Nucleus accumbens (tissue), 56 donors: Measurements from ENCODE around the gene CEBPB.
A peak's percentile ranks its signal among the peaks of the same experiment; 100 is the strongest.
"Not testable (repeated sequence)": the region's sequence is repeated elsewhere in the genome, so short reads cannot be mapped to it uniquely, and the experiment has no call there.

Source experiments
- DNase-seq, 56 donors: peaks; one replicate each; lab custom pipeline; 2025; lab: John Stamatoyannopoulos, UW

The CEBPB gene

DNA sequence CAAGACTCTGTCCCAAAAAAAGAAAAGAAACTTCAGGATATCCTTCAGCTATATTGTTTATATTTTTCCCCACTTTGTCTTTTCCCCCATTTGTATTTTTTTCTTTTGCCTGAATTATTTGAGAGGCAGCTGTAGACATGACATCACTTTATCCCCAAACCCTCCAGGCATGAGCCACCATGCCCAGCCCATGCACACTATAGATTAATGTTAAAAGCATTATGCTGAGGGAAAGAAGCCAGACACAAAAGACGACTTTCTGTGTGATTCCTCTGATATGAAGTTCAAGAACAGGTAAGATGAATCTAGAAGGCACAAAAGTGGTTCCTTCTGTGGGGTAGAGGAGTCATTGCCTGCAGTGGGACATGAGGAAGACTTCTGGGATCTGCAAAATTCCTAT, 16.4 kb downstream of the CEBPB start:
- no peak for DNase-seq

GRCh38 chr20:50208085-50208491, 17.5 kb downstream of the CEBPB start:
- DNase-seq, result no peak

DNA sequence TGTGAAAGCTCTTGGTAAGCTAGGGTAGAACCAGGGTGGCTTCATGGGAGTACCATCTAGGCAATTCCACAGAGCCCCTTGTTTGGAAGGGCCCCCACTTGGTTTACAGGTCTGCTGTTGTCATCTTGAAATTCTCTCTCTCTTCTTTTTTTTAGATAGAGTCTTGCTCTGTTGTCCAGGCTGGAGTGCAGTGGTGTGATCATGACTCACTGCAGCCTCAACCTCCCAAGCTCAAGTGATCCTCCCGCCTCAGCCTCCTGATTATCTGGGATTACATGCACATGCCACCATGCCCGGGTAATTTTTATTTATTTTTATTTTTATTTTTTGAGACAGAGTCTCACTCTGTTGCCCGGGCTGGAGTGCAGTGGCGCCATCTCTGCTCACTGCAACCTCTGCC, 18.2 kb downstream of the CEBPB start:
- DNase-seq, result not testable (repeated sequence)

- no peak for DNase-seq
These were observed 19.5 kb downstream of the CEBPB start for GRCh38 chr20:50210066-50210619.

GRCh38 chr20:50211091-50211490, 20.5 kb downstream of the CEBPB start:
- no peak for DNase-seq

GRCh38 chr20:50213531-50214106, 23.0 kb downstream of the CEBPB start:
- no peak for DNase-seq

- no peak for DNase-seq
These were observed 23.8 kb downstream of the CEBPB start for GRCh38 chr20:50214226-50215024.

- DNase-seq, result no peak
These were observed 24.6 kb downstream of the CEBPB start for GRCh38 chr20:50215101-50215690.

DNA sequence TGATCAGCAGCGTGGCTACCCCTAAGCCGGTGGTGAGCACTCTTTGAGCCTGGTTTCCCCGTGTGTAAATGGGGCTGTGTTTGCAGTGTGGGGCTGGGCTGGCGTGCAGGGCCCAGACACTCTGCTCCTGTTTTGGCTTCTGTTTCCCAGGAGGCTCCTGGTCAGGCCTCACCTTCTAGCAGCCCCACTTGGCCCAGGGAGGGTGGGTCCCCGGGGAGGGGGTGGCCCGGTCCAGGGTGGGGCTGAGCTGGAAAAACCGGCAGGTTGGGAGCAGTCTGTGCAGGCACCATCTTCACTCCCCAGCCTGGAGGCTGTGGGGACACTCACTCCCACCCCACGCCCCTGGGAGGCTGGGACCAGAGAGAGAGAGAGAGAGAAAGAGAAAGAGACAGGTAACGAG, 25.3 kb downstream of the CEBPB start:
- no peak for DNase-seq

GRCh38 chr20:50216543-50217206, 26.0 kb downstream of the CEBPB start:
- DNase-seq, result no peak

DNA sequence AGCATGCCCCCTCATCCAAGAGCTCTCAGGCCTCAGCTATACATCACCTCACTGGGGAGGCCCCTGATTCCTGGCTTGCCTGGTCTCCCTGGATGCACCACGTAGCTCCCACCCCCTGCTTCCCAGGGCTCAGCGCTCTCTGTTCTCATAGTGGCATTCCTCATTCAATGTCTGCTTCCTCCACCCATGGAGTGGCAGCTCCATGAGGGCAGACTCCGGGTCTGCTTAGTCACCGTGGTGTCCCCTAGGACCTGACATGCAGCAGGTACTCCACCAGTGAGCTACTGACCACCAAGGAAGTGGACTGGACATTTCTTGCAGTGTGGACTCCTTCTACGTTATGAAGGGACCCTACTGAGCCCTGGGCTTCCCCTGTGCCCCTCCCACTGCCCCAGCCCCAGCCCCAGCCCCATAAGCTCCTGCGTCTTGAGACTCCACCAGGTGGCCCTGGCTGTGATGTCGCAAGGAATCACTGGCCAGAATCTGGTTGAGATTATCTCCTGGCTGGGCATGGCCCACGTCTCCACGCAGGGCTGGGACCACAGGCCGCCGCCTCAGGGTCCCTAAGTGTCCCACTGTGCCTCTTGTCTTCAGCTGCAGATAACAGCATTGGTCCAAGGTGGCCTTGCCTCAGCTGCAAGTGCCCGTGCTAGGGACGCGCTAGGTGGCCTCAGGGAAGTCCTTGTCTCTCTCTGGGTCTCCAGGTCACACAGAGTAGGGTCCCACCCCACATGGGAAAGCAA, 26.7 kb downstream of the CEBPB start:
- no peak for DNase-seq

GRCh38 chr20:50218987-50219435, 28.4 kb downstream of the CEBPB start:
- DNase-seq, result no peak

DNA sequence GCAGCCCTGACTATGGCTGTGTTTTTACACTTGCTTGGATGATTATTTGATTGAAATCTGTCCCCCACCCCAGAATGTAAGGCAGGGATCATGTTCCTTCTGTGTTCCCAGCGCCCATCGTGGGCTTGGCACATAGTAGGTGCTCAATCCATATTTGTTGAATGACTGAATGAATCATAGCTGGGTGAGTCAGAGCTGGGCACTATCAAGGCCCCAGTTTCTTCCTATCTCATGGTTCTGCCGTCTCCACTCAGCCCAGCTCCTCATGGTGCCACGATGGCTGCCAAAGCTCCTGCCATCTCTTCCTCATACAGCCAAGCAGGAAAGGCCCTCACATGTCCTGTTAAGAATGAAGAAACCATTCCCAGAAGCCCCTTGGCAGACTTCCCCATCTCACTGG, 29.0 kb downstream of the CEBPB start:
- no peak for DNase-seq

DNA sequence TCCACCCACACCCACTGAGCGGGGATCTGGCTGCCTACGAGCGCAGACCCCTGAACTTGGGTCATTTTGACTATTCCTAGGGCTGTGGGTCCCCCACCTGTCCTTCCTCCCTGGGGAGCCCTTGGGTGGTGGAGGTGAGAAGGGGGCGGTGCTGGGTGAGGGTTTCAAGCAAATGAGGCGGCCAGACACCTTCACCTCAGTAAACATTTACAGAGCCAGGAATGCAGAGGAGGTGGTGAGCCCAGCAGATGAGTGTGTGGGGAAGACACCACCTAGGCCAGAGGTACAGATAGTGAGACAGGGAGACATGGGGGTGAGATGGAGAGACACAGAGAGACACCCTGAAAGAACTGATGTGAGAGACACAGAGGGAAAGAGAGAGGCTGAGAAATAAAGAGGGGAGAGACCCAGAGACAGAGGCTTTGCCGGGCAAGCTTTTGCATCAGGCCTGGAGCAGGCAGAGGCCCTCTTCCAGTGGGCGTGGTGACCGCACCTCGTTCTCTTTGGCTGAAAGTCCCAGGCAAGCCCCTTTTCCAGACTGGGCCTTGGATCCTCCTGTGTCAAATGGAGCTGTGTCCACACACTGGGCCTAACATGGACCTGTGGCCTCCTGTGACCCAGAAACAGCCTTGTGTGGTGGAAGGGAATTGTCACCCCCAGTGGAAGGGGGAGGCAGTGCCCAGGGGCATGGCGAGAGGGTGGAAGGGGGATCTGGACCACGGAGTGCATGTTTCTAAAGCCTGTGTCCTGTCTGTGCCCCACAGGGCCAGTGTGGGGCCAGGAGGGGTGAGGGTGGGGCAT, 29.7 kb downstream of the CEBPB start:
- DNase-seq, result no peak

DNA sequence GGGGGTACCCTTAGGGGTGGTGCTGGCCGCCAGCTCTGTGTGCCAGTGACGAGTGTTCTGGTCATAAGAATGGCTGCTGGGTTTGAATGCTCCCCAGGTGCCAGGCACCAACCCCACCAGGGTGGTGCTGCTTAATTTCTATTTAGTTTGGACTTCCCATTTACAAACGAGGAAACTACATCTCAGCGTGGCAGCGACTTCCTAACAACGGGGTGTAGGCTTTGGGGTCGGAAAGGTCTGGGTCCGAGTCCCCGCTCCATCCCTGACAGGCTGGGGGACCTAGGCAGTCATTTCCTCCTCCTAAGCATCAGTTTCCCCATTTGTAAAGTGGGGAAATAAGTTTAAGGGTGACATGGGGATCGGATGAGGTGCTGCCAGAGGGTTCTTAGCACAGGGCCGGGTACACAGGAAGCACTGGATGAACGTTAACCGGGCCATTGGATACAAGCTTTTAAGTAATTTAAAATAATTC, 30.3 kb downstream of the CEBPB start:
- DNase-seq, result no peak

GRCh38 chr20:50221501-50222308, 31.1 kb downstream of the CEBPB start:
- peak in 2 of 56 donors; percentile 8 to 22 for DNase-seq

DNA sequence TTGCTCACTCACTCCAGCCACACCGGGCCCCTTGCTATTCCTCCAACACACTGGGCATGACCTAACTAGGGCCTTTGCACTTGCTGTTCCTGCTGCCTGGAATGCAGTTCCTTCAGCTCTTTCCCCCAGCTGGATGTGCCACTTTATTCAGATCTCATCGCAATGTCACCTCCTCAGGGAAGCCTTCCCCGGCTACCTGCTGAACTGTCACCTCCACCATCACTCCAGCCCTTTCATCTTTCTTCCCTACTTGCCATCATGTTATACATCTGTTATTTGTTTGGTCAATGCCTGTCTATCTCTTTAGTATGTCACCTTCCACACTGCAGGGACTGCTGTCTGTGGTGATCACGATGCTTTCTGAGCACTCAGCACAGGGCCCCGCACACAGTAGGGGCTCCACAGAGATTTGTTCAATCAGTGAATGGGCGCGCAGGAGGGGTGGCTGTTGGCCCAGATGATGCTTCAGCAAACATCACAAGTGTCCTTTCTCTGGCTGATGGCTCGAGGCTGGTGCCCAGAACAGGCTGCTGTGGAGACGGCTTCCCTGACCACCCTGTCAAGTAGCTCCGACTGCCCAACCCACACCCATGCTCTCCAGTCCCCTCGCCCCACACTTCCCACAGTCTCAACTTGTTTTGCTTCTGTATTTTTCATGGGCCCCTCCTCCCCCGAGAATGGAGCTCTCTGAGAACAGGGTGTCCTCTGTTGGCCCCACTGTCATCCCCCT, 31.8 kb downstream of the CEBPB start:
- no peak for DNase-seq
